ENCODE measurements around the gene FZD4. TPM values are rescaled to one million over a fixed set of nuclear protein-coding genes. Genes with fewer than 3 reads are reported as not detected.

Gene FZD4
- polyA plus RNA-seq, 1 donor from 2014 or later = 0.76 TPM

DNA sequence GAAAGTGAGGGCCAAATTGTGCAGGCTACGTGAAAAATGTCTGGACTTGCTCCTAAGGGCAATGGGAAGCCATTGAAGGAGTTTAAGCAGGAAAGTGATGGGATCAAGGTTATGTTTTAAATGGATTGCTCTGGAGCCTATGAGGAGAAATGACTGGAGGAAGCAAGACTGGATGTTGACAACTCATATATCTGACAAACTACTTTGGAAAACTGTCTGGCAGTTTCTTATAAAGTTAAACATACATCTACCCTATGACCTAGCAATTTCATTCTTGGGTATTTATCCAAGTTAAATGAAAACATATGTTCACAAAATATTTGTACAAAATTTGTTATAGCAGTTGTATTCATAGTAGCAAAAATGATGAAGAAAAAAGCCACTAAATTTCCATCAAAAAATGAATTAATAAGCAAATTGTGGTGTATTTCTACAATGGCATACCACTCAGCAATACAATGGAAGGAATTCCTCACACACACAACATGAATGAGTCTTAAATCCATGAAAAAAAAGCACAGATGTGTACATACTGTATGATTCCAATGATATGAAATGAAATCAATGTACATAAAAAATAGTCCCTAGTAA lies 24.1 kb downstream of the FZD4 start:
- no peaks in the 10 kb centered on the region for H3K79me2 ChIP-seq (replicated peaks; ENCODE audit: insufficient read depth, low read length)
- no peak overlapping the region for H3K4me3 ChIP-seq (ENCODE audit: low read length)
- no peak overlapping the region for H2AFZ ChIP-seq (ENCODE audit: low read depth, low read length)
- H4K20me1 ChIP-seq (ENCODE audit: insufficient read depth) = no peaks in the 10 kb centered on the region
- no peaks in the 10 kb centered on the region for H3F3A ChIP-seq (ENCODE audit: insufficient read depth, low read length, poor library complexity, severe bottlenecking)
- H3K9me3 ChIP-seq (ENCODE audit: low read length) = no peaks in the 10 kb centered on the region
- H3K36me3 ChIP-seq (ENCODE audit: insufficient read depth, low read length) = no peaks in the 10 kb centered on the region
- no peak overlapping the region for H3K9ac ChIP-seq (ENCODE audit: low read length)
- H3K27ac ChIP-seq (ENCODE audit: low read length) = no peak overlapping the region
- TF ChIP-seq POLR2AphosphoS5 (IDR thresholded peaks at IDR 0.05) (no peak), SMC3 (conservative IDR thresholded peaks at IDR 0.05; ENCODE audit: poor library complexity) (no peak)
- no peak overlapping the region for H3K4me2 ChIP-seq (ENCODE audit: low read length)
- no peaks in the 10 kb centered on the region for H3K9me2 ChIP-seq (ENCODE audit: insufficient read depth, low read length)
- H3K27me3 ChIP-seq (ENCODE audit: insufficient read depth, low read depth, low read length) = no peaks in the 10 kb centered on the region

DNA sequence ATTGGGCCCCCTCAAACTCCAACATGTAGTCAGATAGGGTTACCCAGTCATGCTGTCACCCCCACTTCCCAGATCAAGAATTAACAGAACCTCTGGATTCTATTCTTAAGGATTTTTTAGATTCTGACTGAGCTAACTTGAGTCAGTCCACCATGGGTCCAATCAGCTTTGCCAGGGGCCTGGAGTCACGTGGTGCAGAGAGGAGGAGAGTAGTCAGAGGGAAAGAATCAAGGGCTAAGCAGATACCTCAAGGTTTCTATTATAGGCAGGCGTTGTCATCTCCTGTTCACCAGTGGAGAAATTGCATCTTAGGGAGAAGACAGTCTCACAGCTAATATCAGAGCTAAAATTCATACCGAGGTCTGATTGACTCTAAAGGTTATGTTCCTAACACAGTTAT lies 28.2 kb downstream of the FZD4 start:
- no peaks in the 10 kb centered on the region for H3K79me2 ChIP-seq (replicated peaks; ENCODE audit: insufficient read depth, low read length)
- no peak overlapping the region for H3K27ac ChIP-seq (ENCODE audit: low read length)
- no peak overlapping the region for H2AFZ ChIP-seq (ENCODE audit: low read depth, low read length)
- H3K27me3 ChIP-seq (ENCODE audit: insufficient read depth, low read depth, low read length) = no peaks in the 10 kb centered on the region
- H3F3A ChIP-seq (ENCODE audit: insufficient read depth, low read length, poor library complexity, severe bottlenecking) = no peaks in the 10 kb centered on the region
- no peaks in the 10 kb centered on the region for H3K9me3 ChIP-seq (ENCODE audit: low read length)
- H3K36me3 ChIP-seq (ENCODE audit: insufficient read depth, low read length) = no peaks in the 10 kb centered on the region
- H4K20me1 ChIP-seq (ENCODE audit: insufficient read depth) = no peaks in the 10 kb centered on the region
- no peak overlapping the region for H3K4me3 ChIP-seq (ENCODE audit: low read length)
- H3K9ac ChIP-seq (ENCODE audit: low read length) = no peak overlapping the region
- TF ChIP-seq, protein P1, sequence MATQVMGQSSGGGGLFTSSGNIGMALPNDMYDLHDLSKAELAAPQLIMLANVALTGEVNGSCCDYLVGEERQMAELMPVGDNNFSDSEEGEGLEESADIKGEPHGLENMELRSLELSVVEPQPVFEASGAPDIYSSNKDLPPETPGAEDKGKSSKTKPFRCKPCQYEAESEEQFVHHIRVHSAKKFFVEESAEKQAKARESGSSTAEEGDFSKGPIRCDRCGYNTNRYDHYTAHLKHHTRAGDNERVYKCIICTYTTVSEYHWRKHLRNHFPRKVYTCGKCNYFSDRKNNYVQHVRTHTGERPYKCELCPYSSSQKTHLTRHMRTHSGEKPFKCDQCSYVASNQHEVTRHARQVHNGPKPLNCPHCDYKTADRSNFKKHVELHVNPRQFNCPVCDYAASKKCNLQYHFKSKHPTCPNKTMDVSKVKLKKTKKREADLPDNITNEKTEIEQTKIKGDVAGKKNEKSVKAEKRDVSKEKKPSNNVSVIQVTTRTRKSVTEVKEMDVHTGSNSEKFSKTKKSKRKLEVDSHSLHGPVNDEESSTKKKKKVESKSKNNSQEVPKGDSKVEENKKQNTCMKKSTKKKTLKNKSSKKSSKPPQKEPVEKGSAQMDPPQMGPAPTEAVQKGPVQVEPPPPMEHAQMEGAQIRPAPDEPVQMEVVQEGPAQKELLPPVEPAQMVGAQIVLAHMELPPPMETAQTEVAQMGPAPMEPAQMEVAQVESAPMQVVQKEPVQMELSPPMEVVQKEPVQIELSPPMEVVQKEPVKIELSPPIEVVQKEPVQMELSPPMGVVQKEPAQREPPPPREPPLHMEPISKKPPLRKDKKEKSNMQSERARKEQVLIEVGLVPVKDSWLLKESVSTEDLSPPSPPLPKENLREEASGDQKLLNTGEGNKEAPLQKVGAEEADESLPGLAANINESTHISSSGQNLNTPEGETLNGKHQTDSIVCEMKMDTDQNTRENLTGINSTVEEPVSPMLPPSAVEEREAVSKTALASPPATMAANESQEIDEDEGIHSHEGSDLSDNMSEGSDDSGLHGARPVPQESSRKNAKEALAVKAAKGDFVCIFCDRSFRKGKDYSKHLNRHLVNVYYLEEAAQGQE (IDR thresholded peaks at IDR 0.05; ENCODE audit: borderline replicate concordance) = no peak
- no peak for TF ChIP-seq SMC3 (conservative IDR thresholded peaks at IDR 0.05; ENCODE audit: poor library complexity)
- H3K9me2 ChIP-seq (ENCODE audit: insufficient read depth, low read length) = no peaks in the 10 kb centered on the region
- H3K4me2 ChIP-seq (ENCODE audit: low read length) = no peak overlapping the region

DNA sequence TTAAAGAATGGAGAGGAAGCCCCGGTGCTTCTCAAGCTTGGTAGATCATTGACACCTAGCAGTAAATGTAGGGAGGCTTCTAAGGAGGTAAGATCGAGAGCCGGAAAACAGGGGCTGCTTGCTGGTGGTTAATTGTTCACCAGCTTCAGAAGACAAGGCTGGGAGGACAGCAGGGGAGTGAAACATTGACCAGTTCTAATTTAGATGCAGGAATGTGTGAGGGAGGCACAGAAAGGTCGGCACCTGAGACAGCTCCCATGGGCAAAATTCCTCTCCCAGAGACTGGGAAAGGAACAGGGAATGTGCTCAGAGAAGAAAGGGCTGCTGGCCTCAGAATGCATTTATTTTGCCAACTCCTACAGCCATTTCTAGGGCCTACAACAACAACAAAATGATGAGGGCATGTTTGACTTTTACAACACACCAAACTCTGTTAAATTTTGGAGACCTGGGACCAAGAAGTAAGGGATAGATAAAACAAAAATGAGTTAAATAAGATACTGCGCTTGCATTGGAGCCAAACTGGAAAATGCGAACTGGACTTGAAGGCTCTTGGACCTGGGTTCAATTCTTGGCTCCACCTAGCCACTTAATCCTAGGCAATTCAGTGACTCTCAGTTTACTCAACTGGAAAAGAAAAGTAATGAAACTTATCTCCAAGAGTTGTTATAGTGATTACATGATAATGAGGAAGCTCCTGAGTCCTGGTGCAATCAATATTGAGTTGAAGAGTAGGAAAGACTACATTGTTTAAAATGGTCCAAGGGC lies 31.0 kb downstream of the FZD4 start:
- no peak overlapping the region for H3K27ac ChIP-seq (ENCODE audit: low read length)
- no peak overlapping the region for H2AFZ ChIP-seq (ENCODE audit: low read depth, low read length)
- no peaks in the 10 kb centered on the region for H3K36me3 ChIP-seq (ENCODE audit: insufficient read depth, low read length)
- no peak overlapping the region for H3K4me2 ChIP-seq (ENCODE audit: low read length)
- no peaks in the 10 kb centered on the region for H3K27me3 ChIP-seq (ENCODE audit: insufficient read depth, low read depth, low read length)
- no peaks in the 10 kb centered on the region for H3K9me3 ChIP-seq (ENCODE audit: low read length)
- H3K79me2 ChIP-seq (replicated peaks; ENCODE audit: insufficient read depth, low read length) = no peaks in the 10 kb centered on the region
- H4K20me1 ChIP-seq (ENCODE audit: insufficient read depth) = no peaks in the 10 kb centered on the region
- TF ChIP-seq POLR2AphosphoS5 (IDR thresholded peaks at IDR 0.05) (no peak), RAD21 (conservative IDR thresholded peaks at IDR 0.05) (no peak), TAF1 (IDR thresholded peaks at IDR 0.05; ENCODE audit: low read depth) (no peak), MXI1 (conservative IDR thresholded peaks at IDR 0.05; ENCODE audit: poor library complexity, severe bottlenecking) (no peak), SMC3 (conservative IDR thresholded peaks at IDR 0.05; ENCODE audit: poor library complexity) (no peak), EP300 (conservative IDR thresholded peaks at IDR 0.05; ENCODE audit: poor library complexity, severe bottlenecking) (no peak), EZH2 (IDR thresholded peaks at IDR 0.05; ENCODE audit: borderline replicate concordance, insufficient read depth, low read length, poor library complexity, severe bottlenecking) (no peak)
- TF ChIP-seq, protein P2, sequence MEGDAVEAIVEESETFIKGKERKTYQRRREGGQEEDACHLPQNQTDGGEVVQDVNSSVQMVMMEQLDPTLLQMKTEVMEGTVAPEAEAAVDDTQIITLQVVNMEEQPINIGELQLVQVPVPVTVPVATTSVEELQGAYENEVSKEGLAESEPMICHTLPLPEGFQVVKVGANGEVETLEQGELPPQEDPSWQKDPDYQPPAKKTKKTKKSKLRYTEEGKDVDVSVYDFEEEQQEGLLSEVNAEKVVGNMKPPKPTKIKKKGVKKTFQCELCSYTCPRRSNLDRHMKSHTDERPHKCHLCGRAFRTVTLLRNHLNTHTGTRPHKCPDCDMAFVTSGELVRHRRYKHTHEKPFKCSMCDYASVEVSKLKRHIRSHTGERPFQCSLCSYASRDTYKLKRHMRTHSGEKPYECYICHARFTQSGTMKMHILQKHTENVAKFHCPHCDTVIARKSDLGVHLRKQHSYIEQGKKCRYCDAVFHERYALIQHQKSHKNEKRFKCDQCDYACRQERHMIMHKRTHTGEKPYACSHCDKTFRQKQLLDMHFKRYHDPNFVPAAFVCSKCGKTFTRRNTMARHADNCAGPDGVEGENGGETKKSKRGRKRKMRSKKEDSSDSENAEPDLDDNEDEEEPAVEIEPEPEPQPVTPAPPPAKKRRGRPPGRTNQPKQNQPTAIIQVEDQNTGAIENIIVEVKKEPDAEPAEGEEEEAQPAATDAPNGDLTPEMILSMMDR (IDR thresholded peaks at IDR 0.05; ENCODE audit: poor library complexity, severe bottlenecking) = no peak
- TF ChIP-seq, protein P1 (IDR thresholded peaks at IDR 0.05; ENCODE audit: borderline replicate concordance) = no peak
- no peaks in the 10 kb centered on the region for H3F3A ChIP-seq (ENCODE audit: insufficient read depth, low read length, poor library complexity, severe bottlenecking)
- no peaks in the 10 kb centered on the region for H3K9me2 ChIP-seq (ENCODE audit: insufficient read depth, low read length)
- H3K9ac ChIP-seq (ENCODE audit: low read length) = no peak overlapping the region
- H3K4me3 ChIP-seq (ENCODE audit: low read length) = no peak overlapping the region
